Effector memory CD8-positive, alpha-beta T cell (primary cell): Measurements from ENCODE around the gene PDLIM1.

Source experiments
- ATAC-seq: fragments of 150-1000 bp; cut with Tn5 transposase; replicated peaks from 2 replicates; pipeline ENCODE4 v1.10.0; 2021; ENCODE audit warnings: mild to moderate bottlenecking, moderate library complexity
- DNase-seq, 3 experiments: peaks; one replicate each; pipeline ENCODE4 v3.0.0; 2021
- H3K27ac Mint-ChIP-seq, 2 donors: one replicate each; pipeline ENCODE4 v1.8.0; 2022; ENCODE audit warnings: mild to moderate bottlenecking in 2 of 2, mixed read lengths in 2 of 2, moderate library complexity in 2 of 2
- H3K27me3 Mint-ChIP-seq, 2 donors: one replicate each; pipeline ENCODE4 v1.8.0; 2022; ENCODE audit warnings: mixed read lengths in 2 of 2
- H3K36me3 Mint-ChIP-seq: one replicate; pipeline ENCODE4 v1.8.0; 2022; ENCODE audit warnings: mild to moderate bottlenecking, moderate library complexity, mixed read lengths; ENCODE audit not compliant: insufficient read depth
- H3K4me1 Mint-ChIP-seq, 2 donors: one replicate each; pipeline ENCODE4 v1.8.0; 2022; ENCODE audit warnings: low read depth in 2 of 2, mixed read lengths in 2 of 2
- H3K4me3 Mint-ChIP-seq, 2 donors: one replicate each; pipeline ENCODE4 v1.8.0; 2022; ENCODE audit warnings: mild to moderate bottlenecking in 2 of 2, mixed read lengths in 2 of 2, moderate library complexity in 2 of 2
- H3K9me3 Mint-ChIP-seq, 2 donors: one replicate each; pipeline ENCODE4 v1.8.0; 2022; ENCODE audit warnings: mixed read lengths in 2 of 2

Gene PDLIM1

GRCh38 chr10:95306851-95307250 lies 16.0 kb upstream of the PDLIM1 start:
- no peaks in the 10 kb centered on the region for H3K36me3 Mint-ChIP-seq
- DNase-seq, result no peak
- H3K27ac Mint-ChIP-seq, result no peak overlapping the region
- H3K4me3 Mint-ChIP-seq, result no peak overlapping the region
- peaks cover 0 to 9% of the 10 kb centered on the region in 2 donors for H3K27me3 Mint-ChIP-seq
- no peak for ATAC-seq
- no peaks in the 10 kb centered on the region for H3K4me1 Mint-ChIP-seq
- no peaks in the 10 kb centered on the region for H3K9me3 Mint-ChIP-seq

GRCh38 chr10:95306318-95306650 lies 15.5 kb upstream of the PDLIM1 start:
- Mint-ChIP-seq H3K27ac (no peak overlapping the region), H3K9me3 (no peaks in the 10 kb centered on the region), H3K36me3 (no peaks in the 10 kb centered on the region), H3K4me1 (no peaks in the 10 kb centered on the region), H3K27me3 (peaks cover 0 to 9% of the 10 kb centered on the region in 2 donors), H3K4me3 (no peak overlapping the region)
- DNase-seq (no peak), ATAC-seq (no peak)

- ATAC-seq (no peak), DNase-seq (no peak)
- H3K27ac Mint-ChIP-seq, result no peak overlapping the region
- H3K4me1 Mint-ChIP-seq, result no peaks in the 10 kb centered on the region
- H3K9me3 Mint-ChIP-seq, result no peaks in the 10 kb centered on the region
- no peaks in the 10 kb centered on the region for H3K36me3 Mint-ChIP-seq
- H3K27me3 Mint-ChIP-seq, result peaks cover 0 to 9% of the 10 kb centered on the region in 2 donors
- H3K4me3 Mint-ChIP-seq, result no peak overlapping the region
Measured at GRCh38 chr10:95305606-95306317, 15.0 kb upstream of the PDLIM1 start.

- no peaks in the 10 kb centered on the region for H3K36me3 Mint-ChIP-seq
- no peak for ATAC-seq
- no peak overlapping the region for H3K27ac Mint-ChIP-seq
- no peak overlapping the region for H3K4me3 Mint-ChIP-seq
- no peak for DNase-seq
- peaks cover 0 to 2% of the 10 kb centered on the region in 2 donors for H3K27me3 Mint-ChIP-seq
- no peaks in the 10 kb centered on the region for H3K9me3 Mint-ChIP-seq
- no peaks in the 10 kb centered on the region for H3K4me1 Mint-ChIP-seq
Measured at GRCh38 chr10:95304976-95305375, 14.2 kb upstream of the PDLIM1 start.

- Mint-ChIP-seq H3K27me3 (no peaks in the 10 kb centered on the region), H3K36me3 (no peaks in the 10 kb centered on the region), H3K27ac (no peak overlapping the region), H3K4me1 (no peaks in the 10 kb centered on the region), H3K4me3 (no peak overlapping the region), H3K9me3 (no peaks in the 10 kb centered on the region)
- ATAC-seq (no peak), DNase-seq (no peak)
Measured at GRCh38 chr10:95304463-95304862, 13.7 kb upstream of the PDLIM1 start.

- ATAC-seq, result no peak
- Mint-ChIP-seq H3K27ac (no peak overlapping the region), H3K36me3 (no peaks in the 10 kb centered on the region), H3K9me3 (no peaks in the 10 kb centered on the region), H3K27me3 (no peaks in the 10 kb centered on the region), H3K4me1 (no peaks in the 10 kb centered on the region), H3K4me3 (no peak overlapping the region)
- DNase-seq, result no peak
Measured at GRCh38 chr10:95303950-95304349, 13.1 kb upstream of the PDLIM1 start.

GRCh38 chr10:95303535-95303934 lies 12.7 kb upstream of the PDLIM1 start:
- no peaks in the 10 kb centered on the region for H3K36me3 Mint-ChIP-seq

GRCh38 chr10:95300022-95300539 lies 9.3 kb upstream of the PDLIM1 start:
- Mint-ChIP-seq H3K36me3 (peaks cover under 1% of the 10 kb centered on the region), H3K4me3 (no peak overlapping the region), H3K9me3 (no peaks in the 10 kb centered on the region), H3K27ac (peak overlapping the region in 1 of 2 donors; percentile 50), H3K27me3 (peaks cover 0 to 7% of the 10 kb centered on the region in 2 donors), H3K4me1 (peaks cover 7 to 8% of the 10 kb centered on the region in 2 donors)
- DNase-seq (no peak), ATAC-seq (no peak)

More at GRCh38 chr10:95303535-95303934, 12.7 kb upstream of the PDLIM1 start:
- no peaks in the 10 kb centered on the region for H3K27me3 Mint-ChIP-seq
- H3K4me3 Mint-ChIP-seq, result no peak overlapping the region
- ATAC-seq (no peak), DNase-seq (no peak)
- H3K9me3 Mint-ChIP-seq, result no peaks in the 10 kb centered on the region
- no peak overlapping the region for H3K27ac Mint-ChIP-seq
- no peaks in the 10 kb centered on the region for H3K4me1 Mint-ChIP-seq

GRCh38 chr10:95297402-95297801 lies 6.6 kb upstream of the PDLIM1 start:
- H3K27me3 Mint-ChIP-seq, result peaks cover 0 to 8% of the 10 kb centered on the region in 2 donors
- H3K4me3 Mint-ChIP-seq, result no peak overlapping the region
- DNase-seq (no peak), ATAC-seq (no peak)
- H3K27ac Mint-ChIP-seq, result no peak overlapping the region
- no peaks in the 10 kb centered on the region for H3K9me3 Mint-ChIP-seq
- peaks cover 10 to 14% of the 10 kb centered on the region in 2 donors for H3K4me1 Mint-ChIP-seq
- peaks cover 4% of the 10 kb centered on the region for H3K36me3 Mint-ChIP-seq

- ATAC-seq (no peak), DNase-seq (no peak)
- peaks cover 4% of the 10 kb centered on the region for H3K36me3 Mint-ChIP-seq
- no peak overlapping the region for H3K27ac Mint-ChIP-seq
- peaks cover 3 to 14% of the 10 kb centered on the region in 2 donors for H3K27me3 Mint-ChIP-seq
- H3K4me3 Mint-ChIP-seq, result no peak overlapping the region
- H3K9me3 Mint-ChIP-seq, result no peaks in the 10 kb centered on the region
- peaks cover 12 to 16% of the 10 kb centered on the region in 2 donors for H3K4me1 Mint-ChIP-seq
Measured at GRCh38 chr10:95296764-95297163, 6.0 kb upstream of the PDLIM1 start.

GRCh38 chr10:95295031-95295755 lies 4.4 kb upstream of the PDLIM1 start:
- DNase-seq, result peak; percentile 43 to 56 (median 45)
- Mint-ChIP-seq H3K27me3 (peaks cover 7 to 21% of the 10 kb centered on the region in 2 donors), H3K27ac (peak overlapping the region; percentile 68 to 88), H3K36me3 (peaks cover 4% of the 10 kb centered on the region), H3K4me3 (peak overlapping the region; percentile 73 to 77), H3K9me3 (no peaks in the 10 kb centered on the region), H3K4me1 (peaks cover 16 to 19% of the 10 kb centered on the region in 2 donors)
- ATAC-seq, result peak; percentile 70

GRCh38 chr10:95293631-95294030 lies 2.8 kb upstream of the PDLIM1 start:
- peaks cover 4% of the 10 kb centered on the region for H3K36me3 Mint-ChIP-seq
- DNase-seq, result no peak
- peaks cover 16 to 21% of the 10 kb centered on the region in 2 donors for H3K4me1 Mint-ChIP-seq
- peak overlapping the region in 1 of 2 donors; percentile 3 for H3K4me3 Mint-ChIP-seq
- peaks cover 7 to 36% of the 10 kb centered on the region in 2 donors for H3K27me3 Mint-ChIP-seq
- H3K9me3 Mint-ChIP-seq, result no peaks in the 10 kb centered on the region
- H3K27ac Mint-ChIP-seq, result no peak overlapping the region
- ATAC-seq, result no peak

GRCh38 chr10:95291365-95292039 lies 699 bp upstream of the PDLIM1 start:
- DNase-seq (no peak), ATAC-seq (no peak)
- peaks cover 4% of the 10 kb centered on the region for H3K36me3 Mint-ChIP-seq
- H3K27me3 Mint-ChIP-seq, result peaks cover 7 to 47% of the 10 kb centered on the region in 2 donors
- peaks cover 16 to 19% of the 10 kb centered on the region in 2 donors for H3K4me1 Mint-ChIP-seq
- H3K4me3 Mint-ChIP-seq, result peak overlapping the region; percentile 63 to 76
- H3K9me3 Mint-ChIP-seq, result no peaks in the 10 kb centered on the region
- H3K27ac Mint-ChIP-seq, result peak overlapping the region; percentile 19 to 85
